ENCODE measurements around the gene TIGD4. TPM values are rescaled to one million over a fixed set of nuclear protein-coding genes. Genes with fewer than 3 reads are reported as not detected.

TIGD4 gene
- 3.6 TPM for polyA plus RNA-seq (ENCODE audit: insufficient read length)

DNA sequence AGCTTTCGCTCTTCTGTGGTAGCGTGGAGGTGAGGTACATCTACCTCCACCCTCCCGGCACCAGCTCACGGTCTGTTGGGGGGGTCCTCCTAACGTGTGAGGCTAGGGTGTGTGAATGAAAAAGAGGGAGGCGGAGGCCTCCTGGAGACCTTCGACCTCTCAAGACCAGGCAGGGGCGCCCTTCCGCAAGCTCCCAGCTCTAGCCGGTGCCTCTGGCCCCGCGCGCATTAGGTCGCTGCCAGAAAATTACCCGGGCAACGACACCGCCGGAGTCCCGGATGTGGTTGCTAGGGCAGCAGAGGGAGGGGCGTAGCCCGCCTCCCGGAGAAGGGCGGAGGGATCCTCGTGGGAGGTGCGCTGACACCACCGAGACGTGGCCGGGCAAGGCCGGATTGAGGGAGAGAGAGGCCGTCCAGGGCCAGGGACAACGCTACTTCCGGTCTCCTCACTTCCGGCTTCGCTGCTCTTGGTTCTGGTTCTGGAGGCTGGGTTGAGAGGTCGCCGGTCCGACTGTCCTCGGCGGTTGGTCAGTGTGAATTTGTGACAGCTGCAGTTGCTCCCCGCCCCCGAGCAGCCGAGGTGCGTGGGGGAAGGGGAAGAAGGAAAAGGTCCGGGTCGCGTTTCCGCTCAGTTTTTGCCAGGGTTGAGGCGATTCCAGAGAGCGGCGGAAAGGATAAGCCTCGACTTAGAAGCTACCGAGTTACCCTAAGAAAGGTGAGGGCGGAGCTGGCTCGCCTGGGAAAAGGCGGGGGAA lies at the start of gene TIGD4, which contains the start of gene ARFIP1:
TSS of gene TIGD4 (minus strand) at position 218 of the 754 bp plus-strand sequence. CDS start 8,726 bp downstream, outside the sequence.
TSS of gene ARFIP1 (plus strand) at position 442 of the 754 bp plus-strand sequence. CDS start 49,680 bp downstream, outside the sequence.
- peak; percentile 95 for DNase-seq (ENCODE audit: low read depth)

DNA sequence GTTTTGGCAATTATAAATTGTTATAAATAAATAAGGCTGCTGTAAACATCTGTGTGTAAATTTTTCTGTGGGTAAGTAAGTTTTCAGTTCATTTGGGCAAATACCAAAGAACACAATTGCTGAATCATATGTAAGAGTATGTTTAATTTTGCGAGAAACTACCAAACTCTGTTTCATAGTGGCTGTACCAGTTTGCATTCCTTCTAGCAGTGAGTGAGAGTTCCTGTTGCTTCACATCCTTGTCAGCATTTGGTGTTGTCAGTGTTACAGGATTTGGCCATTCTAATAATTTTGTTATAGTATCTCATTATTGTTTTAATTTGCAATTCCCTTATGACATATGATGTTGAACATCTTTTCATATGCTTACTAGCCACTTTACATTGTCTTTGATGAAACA lies 48.6 kb upstream of the TIGD4 start:
- no peak for DNase-seq (ENCODE audit: low read depth)

DNA sequence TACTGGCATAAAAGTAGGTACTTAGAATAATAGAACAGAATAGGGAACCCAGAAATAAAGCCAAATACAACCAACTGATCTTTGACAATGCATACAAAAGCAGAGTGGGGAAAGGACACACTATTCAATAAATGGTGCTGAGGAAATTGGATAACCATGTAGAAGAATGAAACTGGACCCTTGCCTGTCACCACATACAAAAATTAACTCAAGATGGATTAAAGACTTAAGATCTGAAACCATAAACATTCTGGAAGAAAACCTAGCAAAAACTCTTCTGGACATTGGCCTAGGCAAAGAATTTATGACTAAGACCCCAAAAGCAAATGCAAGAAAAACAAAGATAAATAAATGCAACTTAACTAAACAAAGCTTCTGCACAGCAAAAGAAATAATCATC lies 45.8 kb upstream of the TIGD4 start:
- DNase-seq (ENCODE audit: low read depth): no peak

DNA sequence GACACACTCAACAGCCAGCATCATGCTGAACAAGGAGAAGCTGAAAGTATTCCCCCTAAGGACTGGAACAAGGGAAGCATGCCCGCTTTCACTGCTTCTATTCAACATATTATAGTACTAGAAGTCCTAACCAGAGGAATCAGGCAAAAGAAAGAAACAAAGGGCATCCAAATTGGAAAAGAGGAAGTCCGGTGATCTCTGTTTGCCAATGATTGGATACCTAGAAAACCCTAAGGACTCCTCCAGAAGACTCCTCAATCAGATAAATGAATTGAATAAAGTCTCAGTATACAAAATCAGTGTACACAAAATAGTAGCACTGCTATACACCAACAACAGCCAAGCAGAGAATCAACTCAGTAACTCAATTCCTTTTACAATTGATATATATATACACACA lies 45.0 kb upstream of the TIGD4 start:
- DNase-seq (ENCODE audit: low read depth): no peak

DNA sequence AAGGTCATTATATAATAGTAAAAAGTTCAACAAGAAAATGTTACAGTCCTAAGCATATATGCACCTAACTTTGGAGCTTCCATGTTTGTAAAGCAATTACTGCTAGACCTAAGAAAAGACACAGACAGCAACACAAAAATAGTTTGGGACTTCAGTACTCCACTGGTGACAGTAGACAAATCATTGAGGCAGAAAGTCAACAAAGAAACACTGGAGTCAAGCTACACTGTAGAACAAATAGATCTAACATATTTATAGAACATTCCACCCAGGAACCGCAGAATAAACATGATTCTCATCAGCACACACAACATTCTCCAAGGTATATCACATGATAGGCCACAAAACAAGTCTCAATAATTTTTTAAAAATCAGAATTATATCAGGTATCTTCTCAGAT lies 42.8 kb upstream of the TIGD4 start:
- no peak for DNase-seq (ENCODE audit: low read depth)

DNA sequence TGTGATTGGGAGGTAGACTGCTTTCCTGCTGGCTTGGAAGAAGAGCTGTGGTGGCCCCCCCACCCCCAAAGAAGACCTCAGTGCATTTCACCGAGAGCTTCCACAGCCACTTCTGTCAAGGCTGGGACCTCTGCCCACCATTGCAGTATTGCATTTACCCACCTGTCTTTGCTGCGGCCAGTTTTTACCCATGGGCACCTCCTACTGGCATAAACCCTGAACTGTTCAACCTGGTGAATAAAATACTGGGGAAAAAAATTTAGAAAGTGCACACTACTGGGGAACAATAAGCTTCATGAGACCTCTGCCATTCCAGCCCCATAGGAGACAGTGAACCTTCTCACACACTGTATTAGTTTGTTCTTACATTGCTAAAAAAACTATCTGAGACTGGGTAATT lies 40.5 kb upstream of the TIGD4 start:
- no peak for DNase-seq (ENCODE audit: low read depth)

DNA sequence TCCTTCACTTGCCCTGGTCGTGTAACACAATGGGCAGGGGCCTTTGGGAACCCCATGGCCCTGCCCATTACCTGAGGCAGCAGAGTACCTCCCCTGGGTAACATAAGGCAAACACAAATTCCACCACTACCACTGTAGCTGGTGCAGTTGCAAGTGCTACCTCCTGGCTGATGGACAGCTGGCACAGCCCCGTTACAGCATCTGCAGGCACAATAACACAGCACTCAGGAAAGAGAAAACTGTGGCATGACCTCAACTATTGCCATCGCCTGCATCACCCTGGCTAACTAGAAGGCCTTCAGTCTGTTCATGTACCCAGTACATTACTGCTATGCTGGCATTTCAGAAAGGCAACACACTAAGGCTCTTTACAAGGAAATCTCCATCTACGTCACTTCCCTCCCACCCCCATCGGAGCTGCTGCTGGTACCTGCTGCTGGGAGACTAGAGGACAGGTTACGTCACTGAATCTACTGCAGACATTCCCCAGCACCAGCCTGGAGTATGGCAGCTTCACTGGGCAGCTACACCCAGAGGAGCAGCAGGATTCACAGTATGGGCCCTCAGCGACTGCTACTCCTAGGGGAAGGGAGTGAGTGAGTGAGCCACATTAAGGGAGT lies 39.6 kb upstream of the TIGD4 start:
- no peak for DNase-seq (ENCODE audit: low read depth)

DNA sequence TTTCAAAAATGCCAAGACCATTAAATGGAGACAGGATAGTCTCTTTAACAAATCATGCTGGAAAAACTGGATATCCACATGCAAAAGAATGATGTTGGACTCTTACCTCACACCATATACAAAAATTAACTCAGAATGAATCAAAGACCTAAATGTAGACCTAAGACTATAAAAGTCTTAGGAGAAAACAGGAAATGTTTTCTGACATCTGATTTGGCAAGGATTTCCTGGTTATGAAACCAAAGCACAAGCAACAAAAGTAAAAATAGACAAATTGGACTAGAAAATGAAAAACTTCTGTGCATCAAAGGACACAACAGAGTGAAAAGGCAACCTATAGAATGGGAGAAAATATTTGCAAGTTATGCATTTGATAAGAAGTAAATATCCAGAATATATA lies 37.8 kb upstream of the TIGD4 start:
- no peak for DNase-seq (ENCODE audit: low read depth)

DNA sequence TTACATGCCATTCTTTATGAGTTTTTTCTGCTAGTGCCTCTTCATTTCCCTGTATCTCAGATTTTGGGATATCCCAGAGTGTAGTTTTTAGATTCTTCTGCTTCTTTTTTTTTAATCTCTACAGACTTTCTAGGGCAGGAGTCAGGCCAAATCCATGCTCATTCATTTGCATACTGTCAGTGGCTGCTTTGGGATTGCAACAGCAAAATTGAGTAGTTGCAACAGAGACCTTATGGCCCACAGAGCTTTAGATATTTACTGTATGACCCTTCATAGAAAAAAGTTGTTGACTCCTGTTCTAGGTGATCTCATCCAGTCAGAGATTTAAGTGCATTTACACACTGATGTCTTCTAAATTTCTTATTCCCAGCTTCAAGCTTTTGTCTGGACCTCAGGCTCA lies 35.5 kb upstream of the TIGD4 start:
- DNase-seq (ENCODE audit: low read depth): no peak

DNA sequence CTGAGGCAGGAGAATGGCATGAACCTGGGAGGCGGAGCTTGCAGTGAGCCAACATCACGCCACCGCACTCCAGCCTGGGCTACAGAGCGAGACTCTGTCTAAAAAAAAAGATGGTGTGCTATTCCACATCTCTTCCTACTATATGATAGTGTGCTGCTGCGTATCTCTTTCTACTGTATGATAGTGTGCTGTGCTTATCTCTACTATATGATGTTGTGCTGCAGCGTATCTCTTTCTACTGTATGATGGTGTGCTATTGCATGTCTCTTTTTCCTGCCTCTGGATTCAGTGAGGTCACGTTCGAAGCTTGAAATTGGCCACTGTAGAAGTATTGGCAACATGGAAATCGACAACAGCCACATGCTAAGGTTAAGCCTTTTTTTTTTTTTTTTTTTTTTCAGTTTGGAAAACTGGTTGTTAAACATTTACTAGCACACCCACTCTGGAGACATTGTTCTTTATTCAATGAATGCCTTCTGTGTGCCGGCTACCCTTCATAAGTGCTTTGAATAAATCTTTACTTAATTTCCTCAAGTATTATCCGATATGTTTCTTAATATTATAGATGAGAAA lies 31.3 kb upstream of the TIGD4 start:
- DNase-seq (ENCODE audit: low read depth): no peak

DNA sequence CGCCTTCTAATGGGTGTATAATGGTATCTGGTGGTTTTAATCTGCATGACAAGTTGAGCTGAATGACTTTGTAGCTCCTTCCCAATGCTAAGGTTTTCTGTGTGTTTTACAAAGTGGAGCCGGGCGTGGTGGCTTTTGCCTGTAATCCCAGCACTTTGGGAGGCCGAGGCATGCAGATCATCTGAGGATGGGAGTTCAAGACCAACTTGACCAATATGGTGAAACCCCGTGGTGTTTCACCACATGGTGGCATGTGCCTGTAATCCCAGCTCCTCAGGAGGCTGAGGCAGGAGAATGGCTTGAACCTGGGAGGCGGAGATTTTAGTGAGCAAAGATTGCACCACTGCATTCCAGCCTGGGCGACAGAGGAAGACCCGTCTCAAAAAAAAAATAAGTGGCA lies 29.1 kb upstream of the TIGD4 start:
- DNase-seq (ENCODE audit: low read depth): no peak

DNA sequence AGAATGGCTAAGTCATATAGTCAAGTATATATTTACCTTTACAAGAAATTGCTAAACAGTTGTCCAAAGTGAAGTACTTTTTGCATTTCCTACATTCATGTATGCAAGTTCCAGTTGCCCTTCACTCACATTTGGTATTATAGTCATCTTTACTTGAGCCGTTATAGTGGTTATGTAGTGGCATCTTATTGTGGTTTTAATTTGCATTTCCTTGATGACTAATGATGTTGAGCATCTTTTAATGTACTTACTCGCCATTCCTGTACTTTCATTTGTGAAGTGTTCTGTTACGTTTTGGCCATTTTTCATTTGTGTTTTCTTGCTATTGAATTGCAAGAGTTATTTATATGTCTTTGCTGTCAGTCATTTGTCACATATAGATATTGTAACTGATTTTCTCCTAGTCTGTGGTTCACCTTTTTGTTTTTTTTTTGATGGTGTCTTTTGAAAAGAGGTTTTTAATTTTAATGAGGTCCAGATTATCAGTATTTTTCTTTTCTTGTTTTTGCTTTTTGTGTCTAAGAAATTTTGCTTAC lies 27.8 kb upstream of the TIGD4 start:
- no peak for DNase-seq (ENCODE audit: low read depth)

DNA sequence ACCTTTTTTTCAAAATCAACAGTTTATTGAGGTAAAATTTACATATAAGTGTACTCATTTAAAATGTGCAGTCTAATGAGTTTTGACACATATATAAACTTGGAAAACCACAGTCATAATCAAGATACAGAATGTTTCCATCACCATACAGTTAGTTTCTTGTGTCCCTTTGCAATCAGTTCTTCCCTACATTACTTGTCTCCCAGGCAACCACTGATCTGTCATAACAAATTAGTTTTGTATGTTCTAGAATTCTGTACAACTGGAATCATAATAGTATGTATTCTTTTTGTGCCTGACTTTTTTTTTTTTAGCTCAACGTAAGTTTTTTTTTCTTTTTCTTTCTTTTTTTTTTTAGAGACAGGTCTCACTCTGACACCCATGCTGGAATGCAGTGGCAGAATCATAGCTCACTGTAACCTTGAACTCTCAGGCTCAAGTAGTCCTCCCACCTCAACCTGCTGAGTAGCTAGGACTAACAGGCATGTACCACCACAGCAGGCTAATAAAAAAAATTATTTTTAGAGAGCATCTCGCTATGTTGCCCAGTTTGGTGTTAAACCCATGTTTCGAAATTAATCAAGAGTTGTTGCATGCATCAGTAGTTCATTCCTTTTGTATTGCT lies 27.1 kb upstream of the TIGD4 start:
- no peak for DNase-seq (ENCODE audit: low read depth)

DNA sequence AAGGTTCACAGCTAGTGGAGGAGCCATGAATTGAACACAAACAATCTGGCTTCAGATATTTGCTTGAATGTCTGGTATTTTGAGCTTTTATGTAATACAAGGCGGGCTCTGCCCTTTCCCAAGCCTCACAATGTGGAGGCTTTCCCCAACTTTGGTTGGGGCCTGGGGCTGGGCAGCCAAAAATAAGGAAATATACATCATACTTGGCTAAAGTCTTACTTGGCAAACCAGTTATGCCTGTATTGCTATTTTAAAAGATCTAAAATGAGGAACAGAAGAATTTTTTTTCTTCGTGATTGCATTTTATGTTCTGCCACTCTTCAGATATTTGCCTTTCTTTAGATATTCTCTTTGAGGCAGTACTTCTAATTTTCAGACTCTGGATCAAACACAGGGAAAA lies 26.3 kb upstream of the TIGD4 start:
- DNase-seq (ENCODE audit: low read depth): no peak

DNA sequence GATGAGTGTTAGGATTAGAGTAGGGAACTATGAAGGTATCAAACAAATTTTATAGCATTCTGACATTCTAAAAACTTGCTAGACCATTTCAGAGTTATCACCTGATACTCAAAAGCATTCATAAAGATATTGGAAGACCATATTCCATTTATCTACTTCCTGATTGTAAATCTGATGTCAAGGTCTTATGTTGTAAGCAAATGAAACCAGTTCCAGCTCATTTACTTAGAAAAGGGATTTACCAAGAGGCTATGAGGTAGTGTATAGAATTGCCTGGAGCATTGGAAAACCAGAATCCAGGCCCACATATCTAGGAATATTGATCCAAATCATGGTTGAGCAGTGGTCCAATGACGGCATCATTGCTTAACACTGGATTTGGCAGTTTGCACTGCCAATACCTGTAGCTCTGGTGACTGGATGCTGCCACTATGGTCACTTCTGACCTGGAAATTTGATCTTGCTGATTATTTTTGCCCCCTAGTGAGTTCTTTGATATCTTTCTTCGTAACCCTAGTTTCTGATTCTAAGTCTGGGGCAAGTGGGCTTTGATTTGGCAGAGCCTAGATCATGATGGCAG lies 25.6 kb upstream of the TIGD4 start:
- DNase-seq (ENCODE audit: low read depth): no peak

DNA sequence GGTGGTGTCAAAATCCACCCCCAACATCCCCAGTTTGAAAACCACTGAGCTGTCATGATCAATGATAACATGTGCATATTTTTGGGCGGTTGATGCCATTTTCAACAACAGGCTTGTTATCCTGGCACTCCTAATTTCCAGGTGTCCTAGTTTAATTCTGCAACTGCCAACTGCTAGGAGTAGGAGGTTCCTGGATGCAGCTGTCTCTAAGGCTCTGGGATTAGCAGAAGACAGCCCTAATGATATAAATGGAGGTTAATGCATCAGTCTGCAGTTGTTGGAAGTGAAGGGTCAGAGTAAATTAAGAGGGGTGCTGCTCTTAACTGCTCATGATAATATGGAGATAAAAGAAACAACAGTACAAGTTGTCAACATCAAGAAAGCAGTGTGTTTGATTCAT lies 24.0 kb upstream of the TIGD4 start:
- DNase-seq (ENCODE audit: low read depth): no peak

DNA sequence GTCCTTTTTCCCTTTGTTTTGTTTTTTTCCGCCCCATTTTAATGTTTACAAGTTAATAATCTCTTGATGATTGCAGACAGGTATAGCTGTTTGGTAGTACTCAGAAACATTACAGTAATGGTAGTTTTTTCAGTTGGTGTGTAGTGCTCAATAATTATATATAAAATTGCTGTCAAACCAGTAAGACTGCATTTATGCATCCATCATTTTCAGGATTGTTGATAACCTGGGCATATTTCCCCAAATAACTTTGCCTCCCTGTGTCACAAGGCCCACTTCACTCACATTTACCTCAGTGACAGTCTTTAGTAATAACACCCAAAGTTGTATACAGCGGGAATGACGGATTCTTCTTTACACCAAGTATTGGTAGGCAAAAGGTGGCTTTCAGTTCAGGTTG lies 16.4 kb upstream of the TIGD4 start:
- DNase-seq (ENCODE audit: low read depth): no peak

DNA sequence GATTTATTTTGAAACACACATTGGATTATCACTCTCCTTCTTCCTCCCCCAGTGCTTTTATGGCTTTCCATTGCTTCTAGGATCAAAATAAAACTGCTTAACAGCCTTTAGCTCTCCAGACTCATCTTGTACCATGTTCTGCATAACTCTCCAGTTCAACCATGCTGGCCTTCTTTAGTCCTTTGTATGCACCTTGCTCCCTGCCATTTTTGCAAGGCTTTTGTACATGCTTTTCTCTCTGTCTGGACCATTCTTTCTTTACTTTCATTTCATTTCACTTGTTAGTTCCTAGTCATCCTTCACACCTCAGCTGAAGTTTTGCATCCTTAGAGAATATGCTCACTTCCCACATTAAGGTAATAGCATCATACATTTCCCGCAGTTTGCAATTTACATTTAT lies 7.1 kb upstream of the TIGD4 start:
- DNase-seq (ENCODE audit: low read depth): no peak

DNA sequence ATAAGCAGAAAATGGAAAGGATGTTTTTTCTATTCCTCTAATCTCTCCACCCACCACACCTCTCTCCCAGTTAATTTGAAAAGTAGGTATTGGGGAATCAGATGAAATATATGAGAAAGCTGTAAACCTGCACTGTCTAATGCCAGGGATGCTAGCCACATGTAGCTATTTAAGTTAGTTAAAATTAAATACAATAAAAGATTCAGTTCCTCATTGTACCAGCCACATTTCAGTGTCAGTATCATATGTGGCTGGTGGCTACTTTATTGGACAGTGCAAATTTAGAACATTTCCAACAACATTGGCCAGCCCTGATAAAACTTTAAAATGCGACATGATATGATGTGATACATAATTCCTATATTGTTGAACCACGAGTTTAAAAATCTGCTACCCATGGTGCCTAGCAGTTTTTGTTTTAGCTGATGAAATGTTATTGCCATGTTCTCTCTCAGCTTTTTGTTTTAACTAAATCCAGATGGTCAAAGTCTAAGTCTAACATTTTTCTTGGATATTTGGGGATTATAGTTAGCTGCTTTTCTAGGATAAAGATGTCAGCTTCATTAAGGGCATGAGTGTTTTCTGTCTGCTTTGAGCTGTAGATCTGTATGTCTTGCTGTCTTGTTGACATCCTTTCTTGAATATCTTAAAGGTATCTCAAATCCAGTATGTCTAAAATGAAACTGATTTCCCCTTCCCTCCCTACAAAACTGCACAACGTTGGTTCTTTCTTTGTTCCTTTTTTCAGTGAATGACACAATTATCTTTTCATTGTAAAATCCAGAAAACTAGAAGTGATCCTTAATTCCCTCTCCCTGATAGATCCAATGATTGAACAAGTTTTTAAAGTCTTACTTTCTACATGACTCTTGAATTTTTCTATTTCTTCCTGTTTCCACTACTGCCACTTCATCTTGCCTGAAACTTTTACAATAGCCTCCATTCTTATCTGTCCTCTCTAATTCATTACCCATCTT lies 6.4 kb upstream of the TIGD4 start:
- no peak for DNase-seq (ENCODE audit: low read depth)

DNA sequence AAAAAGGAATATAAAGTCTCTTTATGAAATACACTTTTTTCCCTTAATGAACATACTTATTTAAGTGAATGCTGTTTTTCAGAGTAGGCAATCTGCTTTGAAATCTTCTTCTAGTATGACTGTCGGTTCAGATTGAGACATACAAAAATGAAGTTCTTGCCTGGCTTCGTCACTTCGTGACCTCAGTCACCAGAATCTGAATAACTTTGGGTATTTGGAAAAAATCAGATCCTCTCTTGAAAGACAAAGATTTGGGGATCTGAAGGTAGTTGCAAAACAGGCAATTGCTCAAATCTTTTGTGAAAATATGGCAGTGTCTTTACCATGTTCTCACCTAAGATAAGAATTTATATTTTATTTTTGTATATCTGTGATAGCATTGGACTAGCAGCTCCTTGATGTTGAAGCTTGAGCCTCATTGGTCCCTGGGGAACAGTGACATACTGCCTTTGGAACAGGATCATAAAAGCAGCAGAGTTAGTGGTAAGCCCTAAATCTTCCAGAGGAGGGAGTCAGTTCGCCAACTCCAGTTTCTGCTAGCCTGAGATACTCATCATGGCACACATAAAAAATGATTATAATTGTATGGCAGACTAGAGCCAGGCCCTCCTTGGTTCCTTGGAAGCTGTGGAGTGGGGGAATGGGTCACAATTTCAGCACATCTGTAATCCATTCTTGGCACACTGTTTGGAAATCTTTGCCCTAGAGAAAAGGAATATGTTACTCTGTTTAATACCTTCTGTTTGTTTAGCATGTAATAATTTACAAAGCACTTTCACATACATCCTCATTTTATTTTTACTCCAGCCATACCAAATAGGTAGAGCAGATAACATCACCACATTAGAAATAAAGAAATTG lies 5.2 kb upstream of the TIGD4 start:
- no peak for DNase-seq (ENCODE audit: low read depth)
